ENCODE measurements around the gene PPP2R3C. TPM values are rescaled to one million over a fixed set of nuclear protein-coding genes. Genes with fewer than 3 reads are reported as not detected.
"Not testable (repeated sequence)": the region's sequence is repeated elsewhere in the genome, so short reads cannot be mapped to it uniquely, and the experiment has no call there.

The PPP2R3C gene
- total RNA-seq, 2 experiments from 2014 or later = 38.2 to 40.7 TPM

DNA sequence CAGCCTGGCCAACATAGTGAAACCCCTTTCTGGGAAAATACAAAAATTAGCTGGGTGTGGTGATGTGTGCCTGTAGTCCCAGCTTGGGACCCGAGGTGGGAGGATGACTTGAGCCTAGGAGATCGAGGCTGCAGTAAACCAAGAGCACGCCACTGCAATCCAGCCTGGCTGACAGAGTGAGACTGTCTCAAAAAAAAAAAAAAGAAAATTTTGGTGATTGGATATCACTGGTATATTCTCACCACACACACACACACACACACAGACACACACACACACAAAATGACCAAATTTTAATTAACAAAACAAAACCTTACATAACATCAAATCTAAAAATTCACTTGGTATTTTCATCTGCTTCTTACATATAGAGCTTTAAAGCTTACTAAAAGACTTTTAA, 79.2 kb downstream of the PPP2R3C start:
- Mint-ChIP-seq H3K4me1 (ENCODE audit: low read depth) (peaks cover 16% of the 10 kb centered on the region), H3K36me3 (ENCODE audit: low read depth) (peaks cover under 1% of the 10 kb centered on the region), H3K27ac (no peak overlapping the region), H3K9me3 (no peaks in the 10 kb centered on the region), H3K4me3 (no peak overlapping the region), H3K27me3 (no peaks in the 10 kb centered on the region)
- ChIA-PET POLR2A (no interaction called here), CTCF (interaction anchor here (1.1 to 1.3 kb wide), 3 partner anchors 320 to 371 kb away, joined by 3 to 4 read pairs (median 3); no protein-coding TSS in a partner anchor)
- intact Hi-C loops (cut with micrococcal nuclease) = loop anchor here (10.0 kb wide), 1 partner anchor 372 kb away; no protein-coding TSS in a partner anchor
- no peak for DNase-seq
- ATAC-seq = no peak
- TF ChIP-seq CTCF (IDR thresholded peaks at IDR 0.05) = no peak

GRCh38 chr14:35038312-35038711, 83.5 kb downstream of the PPP2R3C start:
- POLR2A ChIA-PET; H3K4me1 Mint-ChIP-seq (ENCODE audit: low read depth); DNase-seq; H3K27ac Mint-ChIP-seq; H3K4me3 Mint-ChIP-seq; intact Hi-C loops (cut with micrococcal nuclease); CTCF ChIA-PET; H3K27me3 Mint-ChIP-seq; ATAC-seq: not testable (repeated sequence)
- Mint-ChIP-seq H3K9me3 (peaks cover 17% of the 10 kb centered on the region), H3K36me3 (ENCODE audit: low read depth) (peaks cover 19% of the 10 kb centered on the region)

Other genes with a start within 250 kb of the PPP2R3C start
- 10 to 100 TPM; 47.4 to 49.4 TPM for gene BAZ1A, start 246.6 kb downstream of the PPP2R3C start, total RNA-seq
- 10 to 100 TPM; 79.6 to 79.8 TPM for gene SRP54, start 139.0 kb downstream of the PPP2R3C start, total RNA-seq
- gene FAM177A1, start 75.7 kb downstream of the PPP2R3C start, total RNA-seq = 10 to 100 TPM; 28.0 to 35.8 TPM
- gene PRORP, start 562 bp upstream of the PPP2R3C start, total RNA-seq = 10 to 100 TPM; 30.6 to 34.4 TPM
- gene PSMA6, start 170.4 kb upstream of the PPP2R3C start, total RNA-seq = 100 to 1,000 TPM; 361 to 393 TPM

All from activated CD8-positive, alpha-beta T cell treated with anti-CD3 and anti-CD28 coated beads for 36 hours (primary cell).